Ascending aorta (tissue), 2 donors: ENCODE results near the gene URB1. TPM values are rescaled to one million over a fixed set of nuclear protein-coding genes. Genes with fewer than 3 reads are reported as not detected.
A peak's percentile ranks its signal among the peaks of the same experiment; 100 is the strongest.
"Not testable (repeated sequence)": the region's sequence is repeated elsewhere in the genome, so short reads cannot be mapped to it uniquely, and the experiment has no call there.

Experiments
- DNase-seq, 2 donors: peaks; one replicate each; pipeline ENCODE4 v3.0.0-alpha.2; 2019; ENCODE audit warnings: low spot score in 2 of 2
- H3K27ac ChIP-seq, 2 donors: fragments of 200-600 bp; sonication (generic); one replicate each; pipeline ENCODE4 v1.5.1; 2016 to 2017; ENCODE audit warnings: mild to moderate bottlenecking in 1 of 2
- H3K27me3 ChIP-seq: fragments of 200-600 bp; sonication (generic); one replicate; pipeline ENCODE4 v1.5.1; 2017
- H3K36me3 ChIP-seq, 2 donors: fragments of 200-600 bp; sonication (generic); one replicate each; pipeline ENCODE4 v1.5.1; 2016
- H3K4me1 ChIP-seq, 2 donors: fragments of 200-600 bp; sonication (generic); one replicate each; pipeline ENCODE4 v1.5.1; 2016 to 2017; ENCODE audit warnings: mild to moderate bottlenecking in 1 of 2
- H3K4me3 ChIP-seq, 2 donors: fragments of 200-600 bp; sonication (generic); one replicate each; pipeline ENCODE4 v1.5.1; 2016 to 2017; ENCODE audit warnings: mild to moderate bottlenecking in 1 of 2
- H3K9me3 ChIP-seq, 2 donors: fragments of 200-600 bp; sonication (generic); one replicate each; pipeline ENCODE4 v1.5.1; 2016
- CTCF ChIP-seq, 3 experiments: fragments of 200-600 bp in 2 of 3; fragments of 450-650 bp in 1 of 3; sonication (generic) in 2 of 3; IDR thresholded peaks; one replicate each; pipeline ENCODE4 v1.5.1; 2016 to 2019; ENCODE audit warnings: antibody characterized with exemption in 3 of 3, mild to moderate bottlenecking in 1 of 3, moderate library complexity in 1 of 3
- intact Hi-C: fragments of 100-400 bp; cut with DNase I; formaldehyde crosslinking; loops from one replicate; pipeline ENCODE4 v1.15.1; 2023
- total RNA-seq: library from RNA; depleted of rRNA; stranded (reverse); fragments of >200 nt; gene quantifications from one replicate; pipeline ENCODE4 v1.1.0, GENCODE V29; 2016

URB1 gene
- total RNA-seq, 1 donor from 2014 or later = 35.4 TPM

DNA sequence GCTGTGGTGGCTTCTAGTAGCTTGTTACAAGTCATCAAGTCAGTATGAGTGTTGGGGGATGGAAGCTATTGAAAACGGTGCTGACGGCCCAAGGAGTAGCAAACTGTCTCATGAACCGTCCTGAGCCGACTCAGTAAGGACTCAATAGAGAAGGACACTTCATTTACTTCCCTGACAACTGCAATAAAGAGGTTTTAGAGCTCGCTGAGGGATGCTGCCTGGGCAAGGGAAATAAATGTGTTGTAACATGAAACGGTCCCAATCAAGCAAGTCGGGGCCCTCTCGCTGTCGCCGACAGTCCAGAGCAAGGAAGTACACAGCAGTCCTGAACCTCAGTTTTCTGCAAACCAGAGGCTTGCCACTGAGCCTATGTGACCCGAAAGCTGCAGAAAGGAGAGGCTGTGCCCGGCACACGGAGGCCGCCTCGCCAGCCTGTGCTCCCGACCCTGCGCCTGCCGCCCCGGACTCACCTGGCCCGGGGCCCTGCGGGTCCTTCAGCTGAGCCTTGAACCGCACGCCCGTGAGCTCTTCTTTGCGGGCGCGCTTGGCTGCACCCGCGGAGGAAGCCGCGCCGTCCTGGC lies 423 bp downstream of the URB1 start:
- Histone ChIP-seq H3K27me3 (no peaks in the 10 kb centered on the region), H3K4me3 (peak overlapping the region; percentile 82 to 88), H3K9me3 (no peaks in the 10 kb centered on the region), H3K36me3 (peaks cover 0 to 8% of the 10 kb centered on the region in 2 donors), H3K4me1 (peaks cover 0 to 14% of the 10 kb centered on the region in 2 donors), H3K27ac (peak overlapping the region; percentile 7 to 26)
- intact Hi-C loops = loop anchor here (2.0 to 5.0 kb wide), 3 partner anchors 18 to 335 kb away; partner anchors contain the start of genes CFAP298 and SYNJ1
- DNase-seq = no peak
- TF ChIP-seq CTCF (IDR thresholded peaks at IDR 0.05) = no peak

DNA sequence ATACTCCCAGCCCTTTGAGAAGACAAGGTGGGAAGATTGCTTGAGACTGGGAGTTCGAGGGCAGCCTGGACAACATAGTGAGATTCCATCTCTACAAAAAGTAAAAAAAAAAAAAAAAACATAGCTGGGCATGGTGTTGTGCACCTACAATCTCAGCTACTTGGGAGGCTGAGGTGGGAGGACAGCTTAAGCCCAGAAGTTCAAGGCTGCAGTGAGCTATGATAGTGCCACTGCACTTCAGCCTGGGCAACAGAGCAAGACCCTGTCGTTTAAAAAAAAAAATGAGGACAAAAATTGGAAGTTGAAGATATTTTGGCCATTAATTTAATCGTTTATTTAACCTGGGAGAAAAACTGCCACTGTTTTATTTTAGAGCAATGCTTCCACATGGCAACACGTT lies 1.1 kb downstream of the URB1 start:
- Histone ChIP-seq H3K4me3 (peak overlapping the region; percentile 82 to 88), H3K9me3 (no peaks in the 10 kb centered on the region), H3K27ac (peak overlapping the region in 1 of 2 donors; percentile 26), H3K4me1 (peaks cover 2 to 20% of the 10 kb centered on the region in 2 donors), H3K36me3 (peaks cover 0 to 8% of the 10 kb centered on the region in 2 donors), H3K27me3 (no peaks in the 10 kb centered on the region)
- no peak for TF ChIP-seq CTCF (IDR thresholded peaks at IDR 0.05)
- intact Hi-C loops = loop anchor here (2.0 to 5.0 kb wide), 3 partner anchors 19 to 336 kb away; partner anchors contain the start of genes CFAP298 and SYNJ1
- no peak for DNase-seq

DNA sequence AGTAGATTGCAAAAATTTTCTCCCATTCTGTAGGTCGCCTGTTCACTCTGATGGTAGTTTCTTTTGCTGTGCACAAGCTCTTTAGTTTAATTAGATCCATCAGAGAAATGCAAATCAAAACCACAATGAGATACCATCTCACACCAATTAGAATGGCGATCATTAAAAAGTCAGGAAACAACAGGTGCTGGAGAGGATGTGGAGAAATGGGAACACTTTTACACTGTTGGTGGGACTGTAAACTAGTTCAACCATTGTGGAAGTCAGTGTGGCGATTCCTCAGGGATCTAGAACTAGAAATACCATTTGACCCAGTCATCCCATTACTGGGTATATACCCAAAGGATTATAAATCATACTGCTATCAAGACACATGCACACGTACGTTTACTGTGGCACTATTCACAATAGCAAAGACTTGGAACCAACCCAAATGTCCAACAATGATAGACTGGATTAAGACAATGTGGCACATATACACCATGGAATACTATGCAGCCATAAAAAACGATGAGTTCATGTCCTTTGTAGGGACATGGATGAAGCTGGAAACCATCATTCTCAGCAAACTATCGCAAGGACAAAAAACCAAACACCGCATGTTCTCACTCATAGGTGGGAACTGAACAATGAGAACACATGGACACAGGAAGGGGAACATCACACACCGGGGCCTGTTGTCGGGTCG lies 2.1 kb downstream of the URB1 start:
- H3K4me3 ChIP-seq, H3K27ac ChIP-seq, H3K36me3 ChIP-seq, H3K9me3 ChIP-seq, H3K27me3 ChIP-seq, DNase-seq: not testable (repeated sequence)
- peaks cover 3 to 26% of the 10 kb centered on the region in 2 donors for H3K4me1 ChIP-seq
- intact Hi-C loops = loop anchor here (5.0 kb wide), 2 partner anchors 222 to 337 kb away; partner anchors contain the start of genes CFAP298 and SYNJ1

DNA sequence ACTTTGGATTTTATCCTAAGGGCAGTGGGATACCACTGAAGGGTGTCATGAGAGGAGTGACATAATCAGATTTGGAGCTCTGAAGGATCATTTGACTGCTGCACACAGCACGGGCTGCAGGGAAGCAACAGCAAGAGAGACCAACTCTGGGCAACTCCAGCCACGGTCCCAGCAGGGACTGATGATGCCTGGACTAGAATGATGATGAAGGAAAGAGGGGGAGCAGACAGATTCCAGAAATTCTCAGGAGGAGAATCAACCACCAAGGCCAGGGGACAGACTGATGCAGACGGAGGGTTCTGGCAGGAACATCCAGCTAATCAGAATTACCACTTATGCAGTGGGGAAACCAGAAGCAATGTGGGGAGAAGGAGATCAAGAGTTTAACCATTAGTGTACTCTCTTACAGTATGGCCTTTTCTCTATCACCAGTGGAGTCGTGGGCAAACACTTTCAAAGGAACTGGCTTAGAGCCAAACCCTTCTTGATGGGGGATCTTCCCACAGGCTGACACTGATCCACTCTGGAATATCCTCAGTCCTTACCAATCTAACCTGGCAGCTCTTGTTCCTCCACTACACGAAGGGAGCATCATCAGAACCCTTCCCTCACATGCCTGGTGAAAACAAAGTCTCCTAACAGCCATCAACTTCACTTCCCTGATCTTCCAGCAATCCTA lies 3.3 kb downstream of the URB1 start:
- intact Hi-C loops = loop anchor here (5.0 kb wide), 2 partner anchors 223 to 338 kb away; partner anchors contain the start of genes CFAP298 and SYNJ1
- peak overlapping the region; percentile 35 to 45 for H3K27ac ChIP-seq
- peak in 1 of 2 donors; percentile 53 for DNase-seq
- no peaks in the 10 kb centered on the region for H3K9me3 ChIP-seq
- peaks cover 3 to 15% of the 10 kb centered on the region in 2 donors for H3K36me3 ChIP-seq
- H3K27me3 ChIP-seq = no peaks in the 10 kb centered on the region
- TF ChIP-seq CTCF (IDR thresholded peaks at IDR 0.05) = no peak
- peak overlapping the region in 1 of 2 donors; percentile 25 for H3K4me3 ChIP-seq
- peaks cover 3 to 29% of the 10 kb centered on the region in 2 donors for H3K4me1 ChIP-seq

- peaks cover 3 to 30% of the 10 kb centered on the region in 2 donors for H3K4me1 ChIP-seq
- peaks cover 13 to 26% of the 10 kb centered on the region in 2 donors for H3K36me3 ChIP-seq
- DNase-seq = no peak
- intact Hi-C loops = no loop called here
- H3K9me3 ChIP-seq = no peaks in the 10 kb centered on the region
- no peak for TF ChIP-seq CTCF (IDR thresholded peaks at IDR 0.05)
- H3K27me3 ChIP-seq = no peaks in the 10 kb centered on the region
- no peak overlapping the region for H3K4me3 ChIP-seq
- H3K27ac ChIP-seq = no peak overlapping the region
These were observed 4.5 kb downstream of the URB1 start for GRCh38 chr21:32388306-32388705.
